ENCODE data around the gene CSGALNACT2.

The CSGALNACT2 gene

DNA sequence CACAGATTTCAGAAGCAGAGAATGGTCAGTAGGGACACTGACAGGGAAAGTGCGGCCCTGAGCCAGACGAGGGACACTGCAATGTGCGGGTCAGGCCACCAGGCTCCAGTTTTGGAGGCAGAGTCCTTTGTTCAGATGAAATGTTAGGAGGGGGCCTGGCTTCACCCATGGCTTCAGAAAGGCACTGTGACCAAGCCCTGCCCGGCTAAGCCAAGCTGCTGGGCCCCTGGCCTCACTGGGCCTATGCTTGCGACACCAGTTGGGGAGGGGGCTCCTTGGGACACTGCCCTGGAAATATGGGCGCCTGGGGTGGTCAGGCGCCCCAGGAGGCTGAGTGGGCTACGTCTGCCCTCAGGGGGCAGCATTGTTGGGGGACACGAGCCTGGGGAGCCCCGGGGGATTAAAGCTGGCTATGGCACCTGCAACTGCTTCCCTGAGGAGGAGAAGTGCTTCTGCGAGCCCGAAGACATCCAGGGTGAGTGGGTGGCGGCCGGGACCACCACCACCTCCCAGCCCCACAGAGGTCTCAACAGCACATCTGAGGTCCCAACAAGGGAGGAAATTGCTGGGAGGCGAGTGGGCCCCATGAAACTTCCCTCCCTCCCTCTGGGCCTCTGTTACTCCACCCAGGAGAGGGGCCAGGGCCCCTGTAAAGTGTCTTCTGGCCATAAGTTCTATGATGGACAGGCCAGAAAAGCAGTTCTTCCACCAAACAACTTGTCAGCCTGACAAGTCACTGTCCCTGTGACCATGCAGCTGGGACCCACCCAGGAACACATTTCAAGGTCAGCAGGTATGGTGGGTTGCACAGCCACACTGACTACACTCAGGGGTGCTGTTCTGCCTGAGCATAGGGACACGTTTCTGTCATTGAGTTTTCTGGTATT, 24.8 kb upstream of the CSGALNACT2 start:
- no peak for DNase-seq (ENCODE audit: low read depth)

DNA sequence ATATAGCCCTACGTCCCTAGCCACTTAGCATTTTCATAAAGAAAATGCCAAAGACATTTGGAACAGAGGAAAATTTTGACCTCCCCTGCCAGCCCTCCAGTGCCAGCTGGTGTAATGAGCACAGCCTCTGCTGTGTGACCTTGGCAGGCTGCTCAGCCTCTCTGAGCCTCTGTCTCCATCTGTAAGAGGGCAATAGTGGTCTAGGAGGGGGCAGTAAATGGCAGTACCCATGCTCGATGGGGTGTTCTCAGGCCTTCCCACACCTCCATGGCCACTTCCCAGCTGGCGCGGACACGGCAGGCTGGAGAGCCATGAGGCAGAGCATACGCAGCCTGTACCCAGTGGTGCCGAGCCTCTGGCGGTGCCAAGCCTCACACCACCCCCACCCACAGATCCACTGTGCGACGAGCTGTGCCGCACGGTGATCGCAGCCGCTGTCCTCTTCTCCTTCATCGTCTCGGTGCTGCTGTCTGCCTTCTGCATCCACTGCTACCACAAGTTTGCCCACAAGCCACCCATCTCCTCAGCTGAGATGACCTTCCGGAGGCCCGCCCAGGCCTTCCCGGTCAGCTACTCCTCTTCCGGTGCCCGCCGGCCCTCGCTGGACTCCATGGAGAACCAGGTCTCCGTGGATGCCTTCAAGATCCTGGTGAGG, 24.0 kb upstream of the CSGALNACT2 start:
- no peak for DNase-seq (ENCODE audit: low read depth)

DNA sequence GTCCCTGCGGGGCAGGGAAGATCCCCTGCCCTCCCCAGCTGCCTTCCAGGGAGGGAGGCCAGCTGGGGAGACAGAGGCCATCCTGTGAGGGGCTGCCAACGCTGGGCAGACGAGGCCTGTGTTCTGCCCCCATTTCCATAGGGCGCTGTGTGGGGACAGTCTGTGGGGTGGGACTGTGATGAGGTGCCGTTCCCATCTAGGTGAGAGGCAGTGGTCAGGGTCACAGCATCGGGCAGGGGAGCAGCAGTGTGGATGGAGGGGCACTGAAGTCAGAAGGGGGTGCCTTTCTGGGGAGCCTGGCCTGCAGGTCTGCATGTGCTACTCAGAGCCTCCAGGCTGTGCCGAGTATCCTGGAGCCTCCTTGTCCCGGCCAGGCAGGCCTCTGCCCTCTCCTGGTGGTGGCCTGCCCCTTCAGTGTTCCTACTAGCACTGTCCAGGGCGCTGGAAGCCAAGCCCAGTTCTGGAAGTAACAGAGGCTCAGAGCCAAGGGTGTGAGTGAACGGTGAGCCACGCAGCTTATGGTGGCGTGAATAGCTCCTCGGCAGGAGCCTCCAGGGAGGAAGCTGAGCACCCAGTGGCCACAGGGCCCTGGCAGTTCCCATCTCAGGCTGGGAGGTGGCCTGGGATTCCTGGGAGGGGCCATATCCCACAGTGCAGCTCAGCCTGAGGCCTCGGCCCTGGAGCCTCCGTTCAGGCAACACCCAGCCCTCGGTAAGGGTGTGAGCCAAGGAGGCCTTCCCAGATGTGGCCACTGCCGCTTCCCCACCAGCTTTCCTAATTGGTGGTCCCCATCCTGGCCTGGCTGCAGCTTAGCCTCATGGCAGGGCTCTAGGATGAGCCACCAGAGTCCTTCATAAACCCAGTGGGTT, 23.3 kb upstream of the CSGALNACT2 start:
- DNase-seq (ENCODE audit: low read depth), result no peak

DNA sequence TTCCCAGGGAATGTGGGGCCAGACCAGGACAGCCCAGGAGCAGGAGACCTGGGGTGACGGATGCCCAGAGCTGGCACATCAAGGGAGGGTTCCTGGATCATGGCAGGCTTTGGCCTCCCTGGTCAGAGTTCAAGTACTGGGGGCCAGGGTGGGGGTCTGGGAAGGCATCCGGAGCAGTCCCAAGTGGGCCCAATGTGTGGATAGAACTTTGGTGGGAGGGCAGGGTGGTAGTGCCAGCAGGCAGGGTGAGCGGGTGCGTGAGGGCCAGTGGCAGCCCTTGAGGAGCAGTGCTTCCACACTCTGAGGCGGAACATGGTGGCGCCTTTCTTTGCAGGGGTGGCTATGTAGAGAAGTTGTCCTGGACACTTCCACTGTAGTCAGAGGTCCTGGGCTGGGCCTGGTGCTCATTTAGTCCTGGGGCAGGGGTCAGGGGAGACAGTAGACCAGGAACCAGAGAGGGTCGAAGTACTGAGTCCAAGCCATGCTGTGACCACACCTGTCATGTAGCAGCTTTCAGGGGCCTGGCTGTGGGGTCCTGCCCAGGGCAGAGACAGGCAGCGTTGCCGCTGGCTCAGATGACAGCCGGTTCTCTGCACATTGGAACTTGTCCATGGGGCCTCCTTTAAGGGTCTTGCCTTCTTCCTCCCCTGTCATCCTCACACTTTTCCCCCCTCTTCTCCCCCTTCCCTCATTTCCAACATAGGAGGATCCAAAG, 22.2 kb upstream of the CSGALNACT2 start:
- DNase-seq (ENCODE audit: low read depth), result no peak

DNA sequence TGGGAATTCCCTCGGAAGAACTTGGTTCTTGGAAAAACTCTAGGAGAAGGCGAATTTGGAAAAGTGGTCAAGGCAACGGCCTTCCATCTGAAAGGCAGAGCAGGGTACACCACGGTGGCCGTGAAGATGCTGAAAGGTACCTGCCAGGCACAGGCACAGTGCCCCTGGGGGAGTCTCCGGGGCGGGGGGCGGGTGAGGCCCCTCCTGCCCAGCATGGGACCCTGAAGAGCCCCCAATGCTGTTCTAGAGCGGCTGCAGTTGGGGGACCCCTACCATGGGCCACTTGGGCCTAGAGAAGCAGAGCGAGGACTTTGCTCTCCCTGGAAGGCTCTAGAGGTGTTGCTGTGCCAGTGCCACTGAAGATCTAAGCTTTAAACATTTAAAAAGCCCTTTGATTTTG, 21.6 kb upstream of the CSGALNACT2 start:
- no peak for DNase-seq (ENCODE audit: low read depth)

DNA sequence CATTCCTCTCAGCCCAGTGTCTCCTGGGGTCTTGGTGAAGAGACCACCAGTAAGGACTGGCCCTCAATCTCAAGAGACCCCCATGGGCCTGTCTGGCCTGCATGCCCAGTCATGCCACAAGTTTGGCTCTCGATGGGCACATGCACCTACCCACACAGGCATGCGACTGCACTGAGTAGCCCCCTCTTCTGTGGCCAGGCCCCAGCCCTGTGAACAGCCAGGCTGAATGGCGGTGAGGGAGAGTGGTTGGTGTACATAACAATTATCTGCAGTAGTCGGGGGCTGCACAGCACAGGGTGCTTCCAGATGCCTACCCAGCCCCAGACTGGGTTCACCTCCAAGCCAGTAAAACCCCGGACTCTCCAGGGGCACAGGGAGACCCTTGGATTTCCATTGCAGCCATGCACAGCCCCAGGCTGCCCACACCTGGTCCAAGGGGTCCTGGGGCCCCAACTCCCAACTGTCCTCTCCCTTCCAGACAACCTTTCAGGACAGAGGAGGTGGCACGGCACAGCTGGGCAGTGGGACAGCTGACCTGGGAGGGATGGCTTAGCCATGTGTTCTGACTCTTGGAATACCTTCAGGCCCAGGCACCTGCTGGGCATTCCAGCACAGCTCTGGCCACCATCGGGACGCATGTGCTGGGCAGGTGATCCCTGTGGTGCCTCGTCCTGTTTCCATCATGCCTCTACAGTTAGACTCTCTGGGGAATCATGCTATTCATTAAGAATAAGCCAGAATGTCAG, 21.0 kb upstream of the CSGALNACT2 start:
- DNase-seq (ENCODE audit: low read depth), result no peak

DNA sequence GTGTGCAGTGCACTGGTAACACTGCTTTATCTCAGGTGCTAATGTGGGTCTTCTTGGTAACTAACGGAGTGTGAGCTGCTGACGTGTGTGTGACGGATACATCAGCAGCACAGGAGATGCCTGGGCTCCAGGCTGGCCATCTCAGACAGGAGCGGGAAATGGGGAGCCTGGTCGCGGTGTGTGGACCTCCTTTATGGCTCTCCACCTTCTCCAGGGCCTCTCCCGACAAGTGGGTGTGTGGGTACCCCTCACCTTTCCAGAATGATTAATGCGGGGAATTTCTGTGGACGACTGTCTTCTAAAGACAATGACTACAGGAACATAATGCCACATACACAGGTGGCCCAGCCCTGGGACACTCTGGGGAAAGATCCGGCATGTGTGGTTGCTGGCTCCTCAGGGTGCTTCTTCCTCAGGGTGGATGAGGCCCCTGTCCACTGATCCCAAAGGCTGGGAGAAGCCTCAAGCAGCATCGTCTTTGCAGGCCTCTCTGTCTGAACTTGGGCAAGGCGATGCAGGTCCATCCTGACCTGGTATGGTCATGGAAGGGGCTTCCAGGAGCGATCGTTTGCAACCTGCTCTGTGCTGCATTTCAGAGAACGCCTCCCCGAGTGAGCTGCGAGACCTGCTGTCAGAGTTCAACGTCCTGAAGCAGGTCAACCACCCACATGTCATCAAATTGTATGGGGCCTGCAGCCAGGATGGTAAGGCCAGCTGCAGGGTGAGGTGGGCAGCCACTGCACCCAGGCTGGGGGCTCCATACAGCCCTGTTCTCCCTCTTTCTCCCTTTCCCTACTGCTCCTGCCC, 20.3 kb upstream of the CSGALNACT2 start:
- DNase-seq (ENCODE audit: low read depth), result no peak

DNA sequence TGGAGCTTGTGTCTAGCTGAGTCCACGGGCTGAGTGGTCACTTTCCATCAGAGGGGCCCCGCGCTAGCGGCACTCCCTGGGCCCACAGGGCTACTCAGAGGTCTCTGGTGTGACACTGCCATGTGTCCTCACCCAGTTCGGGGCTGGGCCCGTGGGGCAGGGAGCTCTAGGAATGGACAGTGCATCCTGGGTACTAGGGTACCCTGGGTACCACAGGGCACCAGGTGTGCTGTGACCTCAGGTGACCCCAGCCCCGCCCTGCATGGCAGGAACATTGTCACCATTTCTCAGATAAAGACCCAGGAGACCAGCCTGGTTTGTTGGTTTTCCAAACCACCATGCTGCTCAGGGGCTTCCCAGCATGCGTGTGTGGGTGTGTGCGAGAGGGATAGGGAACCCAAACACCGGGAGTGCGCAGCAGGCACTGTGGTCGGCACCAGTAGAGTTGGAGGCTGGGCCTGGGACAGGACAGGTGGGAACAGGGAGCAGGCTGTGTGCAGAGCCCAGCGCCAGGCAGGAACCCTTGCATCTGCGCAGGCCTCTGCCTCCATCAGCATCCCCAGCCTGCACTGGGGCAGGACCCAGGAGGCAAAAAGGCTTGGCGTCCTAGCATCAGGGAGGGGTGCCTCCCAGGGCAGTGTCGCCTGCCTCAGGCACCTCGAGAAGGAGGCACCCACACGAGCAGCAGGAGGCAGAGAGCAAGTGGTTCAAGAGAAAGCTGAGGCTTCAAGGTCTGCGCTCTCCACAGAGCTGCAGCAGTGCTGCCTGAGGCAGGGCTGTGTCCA, 19.4 kb upstream of the CSGALNACT2 start:
- no peak for DNase-seq (ENCODE audit: low read depth)

DNA sequence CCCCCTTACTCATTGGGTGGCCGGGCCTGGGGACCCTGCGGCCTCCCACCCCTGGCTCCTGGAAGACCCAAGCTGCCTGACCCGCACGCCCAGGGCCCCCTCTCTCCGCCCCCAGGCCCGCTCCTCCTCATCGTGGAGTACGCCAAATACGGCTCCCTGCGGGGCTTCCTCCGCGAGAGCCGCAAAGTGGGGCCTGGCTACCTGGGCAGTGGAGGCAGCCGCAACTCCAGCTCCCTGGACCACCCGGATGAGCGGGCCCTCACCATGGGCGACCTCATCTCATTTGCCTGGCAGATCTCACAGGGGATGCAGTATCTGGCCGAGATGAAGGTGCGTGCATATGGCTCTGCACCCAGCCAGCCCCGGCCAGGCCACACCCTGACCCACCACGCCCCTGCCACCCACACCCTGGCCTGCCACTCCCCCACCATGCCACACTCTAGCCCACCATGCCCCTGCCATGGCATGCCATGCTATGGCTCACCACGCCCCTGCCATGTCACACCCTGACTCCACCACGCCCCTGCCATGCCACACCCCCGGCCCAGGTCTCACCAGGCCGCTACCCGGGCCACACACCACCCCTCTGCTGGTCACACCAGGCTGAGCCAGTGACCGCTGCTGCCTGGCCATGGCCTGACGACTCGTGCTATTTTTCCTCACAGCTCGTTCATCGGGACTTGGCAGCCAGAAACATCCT, 18.7 kb upstream of the CSGALNACT2 start:
- no peak for DNase-seq (ENCODE audit: low read depth)

DNA sequence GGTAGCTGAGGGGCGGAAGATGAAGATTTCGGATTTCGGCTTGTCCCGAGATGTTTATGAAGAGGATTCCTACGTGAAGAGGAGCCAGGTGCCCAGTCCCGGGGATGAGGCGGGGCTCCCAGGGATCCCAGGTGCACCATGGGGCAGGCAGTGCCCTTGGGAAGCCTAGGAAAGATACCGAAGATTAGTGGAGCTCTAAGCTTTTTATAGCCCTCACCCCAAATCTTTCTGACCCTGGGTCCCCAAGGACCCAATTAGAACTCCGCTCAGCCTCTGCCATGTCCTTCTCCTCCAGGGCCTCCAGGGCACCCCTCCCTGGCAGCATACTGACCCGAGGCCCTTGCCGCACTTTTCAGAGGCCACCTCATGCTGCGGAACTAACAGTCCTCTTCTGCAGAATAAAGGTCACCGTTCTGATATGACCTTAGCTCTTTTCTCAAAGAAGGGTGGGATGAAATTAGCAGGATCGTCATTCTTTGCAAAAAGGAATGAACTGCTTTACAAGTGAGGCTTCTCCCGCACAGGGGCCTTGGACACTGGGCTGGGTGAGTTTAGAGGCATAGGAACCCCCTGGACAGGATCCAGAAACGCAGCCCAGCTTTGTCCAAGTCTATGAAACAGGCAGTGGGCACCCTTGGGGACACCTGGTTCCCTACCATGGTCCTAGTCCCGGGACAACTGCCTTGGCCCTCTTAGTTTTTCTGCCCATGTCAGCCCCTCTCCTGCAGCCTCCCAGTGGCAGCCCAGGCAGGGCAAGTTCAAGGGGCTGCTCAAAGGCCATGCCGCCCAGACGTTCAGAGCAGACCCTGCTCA, 17.9 kb upstream of the CSGALNACT2 start:
- DNase-seq (ENCODE audit: low read depth), result no peak

DNA sequence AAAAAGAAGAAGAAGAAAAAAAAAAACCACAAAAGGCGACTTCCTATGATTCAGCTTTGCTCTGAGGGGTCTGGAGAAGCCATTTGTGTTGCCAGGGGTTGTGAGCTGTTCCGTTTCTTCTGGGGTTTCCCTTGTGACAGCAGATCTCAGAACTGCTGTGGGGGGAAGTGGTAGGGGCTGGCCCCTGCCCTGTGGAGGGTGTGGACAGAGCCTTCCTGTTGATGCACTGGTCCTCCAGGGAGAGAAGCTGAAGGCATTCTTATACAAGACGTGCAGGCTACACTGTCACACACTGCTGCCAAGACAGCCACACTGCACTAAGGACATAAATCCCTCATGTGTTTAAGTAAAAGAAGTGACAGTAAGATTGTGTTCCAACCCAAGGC, 17.3 kb upstream of the CSGALNACT2 start:
- DNase-seq (ENCODE audit: low read depth), result peak; percentile 39

DNA sequence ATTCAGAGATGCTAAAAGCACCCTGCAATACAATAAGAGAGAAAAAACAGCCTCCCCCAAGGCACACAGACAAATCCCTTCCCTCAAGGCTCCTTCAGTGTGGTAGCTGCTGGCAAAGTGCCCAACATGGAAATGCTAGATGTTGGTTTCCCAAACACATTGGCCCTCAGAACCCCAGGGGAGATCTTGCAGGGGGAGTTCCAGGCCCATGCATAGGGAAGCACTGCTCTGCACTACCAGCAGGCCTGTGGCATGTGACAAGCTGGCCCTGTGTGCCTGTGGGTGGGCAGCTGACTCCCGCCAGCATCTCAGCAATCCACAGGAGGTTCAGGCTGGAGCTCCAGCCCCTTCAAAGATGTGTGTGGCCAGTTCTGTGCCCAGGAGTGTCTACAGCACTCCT, 16.8 kb upstream of the CSGALNACT2 start:
- no peak for DNase-seq (ENCODE audit: low read depth)

DNA sequence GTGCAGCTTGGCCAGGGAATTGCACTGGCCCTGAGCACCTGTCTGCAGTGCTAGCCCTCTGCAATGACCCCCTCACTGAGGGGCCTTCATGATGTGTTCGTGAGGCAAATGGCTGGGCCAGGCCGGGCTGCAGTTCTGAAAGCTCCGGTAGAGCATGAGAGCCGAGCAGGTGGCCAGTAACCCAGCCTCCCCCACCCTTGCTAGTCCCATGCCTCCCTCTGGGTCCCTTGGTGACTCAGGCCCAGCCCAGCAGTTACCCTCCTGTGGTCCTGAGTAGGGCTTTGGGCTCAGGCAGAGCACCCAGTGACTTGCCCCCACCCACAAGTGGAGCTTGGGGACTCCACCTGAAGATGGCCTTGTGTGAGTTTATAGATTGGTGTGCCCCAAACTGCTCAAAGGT, 16.1 kb upstream of the CSGALNACT2 start:
- DNase-seq (ENCODE audit: low read depth), result no peak

DNA sequence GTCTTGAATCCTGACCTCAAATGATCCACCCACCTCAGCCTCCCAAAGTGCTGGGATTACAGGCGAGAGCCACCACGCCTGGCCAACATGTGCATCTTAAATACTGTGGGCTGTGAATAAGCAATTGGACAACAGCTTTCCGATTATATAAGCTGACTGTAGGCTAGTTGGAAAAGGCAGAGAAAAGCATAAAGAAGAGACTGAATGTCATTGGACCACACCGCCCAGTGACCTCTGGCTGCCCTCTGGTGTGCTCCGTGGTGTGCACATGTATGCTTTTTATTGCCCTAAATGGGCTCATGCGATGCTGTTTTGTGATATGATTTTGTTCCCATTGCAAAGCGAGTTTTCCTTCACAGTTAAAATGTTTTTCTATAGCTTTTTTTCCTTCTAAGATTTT, 15.4 kb upstream of the CSGALNACT2 start:
- no peak for DNase-seq (ENCODE audit: low read depth)

DNA sequence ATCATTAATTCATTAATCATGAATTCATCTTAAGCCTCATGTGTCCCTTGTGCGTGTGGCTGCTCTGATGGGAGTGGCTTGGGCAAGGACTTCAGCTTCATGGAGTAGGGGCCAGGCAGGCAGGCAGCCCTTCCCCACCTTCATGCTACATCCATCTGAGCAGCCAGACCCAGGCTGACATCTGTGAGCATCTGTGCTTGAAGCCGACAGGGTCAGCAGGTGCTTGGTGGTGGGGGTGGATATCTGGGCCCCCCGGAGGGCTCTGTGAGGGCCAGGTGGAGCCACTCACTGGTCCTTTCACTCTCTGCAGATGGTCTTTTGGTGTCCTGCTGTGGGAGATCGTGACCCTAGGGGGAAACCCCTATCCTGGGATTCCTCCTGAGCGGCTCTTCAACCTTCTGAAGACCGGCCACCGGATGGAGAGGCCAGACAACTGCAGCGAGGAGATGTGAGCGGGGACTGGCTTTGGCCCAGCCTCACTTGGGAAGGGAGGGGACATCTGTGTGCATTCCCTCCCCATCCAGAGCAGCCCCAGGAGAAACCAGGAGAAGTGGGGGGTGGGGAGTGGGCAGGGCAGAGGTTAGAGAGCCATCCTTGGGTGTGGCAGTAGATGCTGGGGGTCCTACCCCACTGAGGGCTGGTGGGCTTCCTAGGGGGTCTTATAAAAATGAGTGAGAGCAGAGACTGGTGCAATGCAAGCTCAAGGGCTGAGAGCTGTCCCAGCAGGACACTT, 14.7 kb upstream of the CSGALNACT2 start:
- DNase-seq (ENCODE audit: low read depth), result no peak

DNA sequence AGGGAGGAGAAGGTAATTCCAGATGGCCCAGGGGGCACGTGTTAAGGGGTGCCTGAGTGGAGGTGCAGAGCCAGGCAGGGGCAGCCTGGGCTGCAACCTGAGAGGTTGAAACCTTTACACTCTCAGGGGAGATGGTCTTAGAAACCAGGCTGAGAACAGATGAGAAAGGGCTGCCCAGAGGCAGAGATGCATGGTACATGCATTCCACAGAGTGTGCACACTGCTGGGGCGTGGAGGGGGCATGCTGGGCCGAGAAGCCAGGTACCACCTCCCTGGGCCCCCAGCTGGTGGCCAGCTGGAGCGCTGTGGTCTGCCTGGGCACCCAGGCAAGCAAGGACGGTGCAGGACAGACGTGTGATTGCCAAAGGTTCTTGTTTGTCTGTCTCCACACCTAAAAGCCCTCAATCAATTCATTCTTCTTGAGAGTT, 14.1 kb upstream of the CSGALNACT2 start:
- DNase-seq (ENCODE audit: low read depth), result no peak

DNA sequence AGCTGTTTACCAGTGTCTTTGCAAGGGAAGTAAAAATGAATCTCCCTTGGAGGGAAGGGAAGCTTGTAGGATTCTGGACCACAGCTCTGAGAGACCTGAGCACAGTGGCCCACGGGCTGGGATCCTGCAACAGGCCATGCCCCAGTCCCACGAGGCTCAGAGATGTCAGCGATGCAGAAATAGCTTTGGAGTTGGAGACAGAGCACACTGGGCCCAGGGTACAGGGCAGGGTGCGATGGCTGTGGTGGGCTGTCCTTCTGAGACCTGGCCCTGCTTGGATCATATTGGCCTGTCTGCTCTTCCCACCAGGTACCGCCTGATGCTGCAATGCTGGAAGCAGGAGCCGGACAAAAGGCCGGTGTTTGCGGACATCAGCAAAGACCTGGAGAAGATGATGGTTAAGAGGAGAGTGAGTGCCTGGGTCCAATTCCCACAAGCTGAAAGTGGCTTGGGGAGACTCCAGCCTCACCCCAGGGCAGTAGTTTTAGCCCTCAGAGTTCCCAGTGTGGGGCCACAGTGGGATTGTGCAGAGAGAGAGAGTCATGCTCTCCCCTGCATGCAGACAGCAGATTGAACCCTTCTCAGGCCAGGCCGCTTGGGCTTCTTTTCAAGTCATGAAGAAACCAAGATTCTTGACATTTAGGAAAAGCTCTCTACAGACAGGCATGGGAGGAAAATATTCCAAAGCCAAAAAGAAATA, 13.5 kb upstream of the CSGALNACT2 start:
- DNase-seq (ENCODE audit: low read depth), result no peak

Measured in stimulated activated CD8-positive, alpha-beta memory T cell treated with anti-CD3 and anti-CD28 coated beads, Interleukin-12 subunit alpha, Interleukin-12 subunit beta, amount 100 ng/mL, for 4 hours (primary cell).